ENCODE results near the gene FSTL4.

GRCh38 chr5:133653760-133654049 lies 41.4 kb upstream of the FSTL4 start:
- TF ChIP-seq CTCF (IDR thresholded peaks at IDR 0.05) (no peak), YY1 (IDR thresholded peaks at IDR 0.05; ENCODE audit: low read depth) (no peak), MXI1 (IDR thresholded peaks at IDR 0.05; ENCODE audit: low read depth, low read length) (no peak), RAD21 (IDR thresholded peaks at IDR 0.05; ENCODE audit: low read length) (no peak), POLR2AphosphoS5 (IDR thresholded peaks at IDR 0.05; ENCODE audit: low read depth, low read length) (no peak), GABPA (IDR thresholded peaks at IDR 0.05; ENCODE audit: low read depth) (no peak), JUND (IDR thresholded peaks at IDR 0.05) (no peak), ZBTB33 (IDR thresholded peaks at IDR 0.05; ENCODE audit: borderline replicate concordance, low read depth) (no peak), TAF1 (IDR thresholded peaks at IDR 0.05; ENCODE audit: borderline replicate concordance, low read depth, low read length) (no peak)

Measured in SK-N-SH (cell line).